GM23338 (cell line): ENCODE data around the gene UGGT2. TPM values are rescaled to one million over a fixed set of nuclear protein-coding genes. Genes with fewer than 3 reads are reported as not detected.

Source experiments
- ATAC-seq: fragments of 200-7000 bp; cut with Tn5 transposase; 3 replicates; pipeline ENCODE4 v1.9.1; 2020
- DNase-seq: peaks from one replicate; pipeline ENCODE4 v3.0.0-alpha.2; 2015; ENCODE audit warnings: low spot score
- H2AFZ ChIP-seq: fragments of 200-600 bp; sonication (generic); 2 replicates; pipeline ENCODE4 v1.8.0; 2016; ENCODE audit warnings: antibody characterized with exemption, mild to moderate bottlenecking, moderate library complexity
- H3F3A ChIP-seq: fragments of 200-600 bp; sonication (generic); replicated peaks from 2 replicates; pipeline ENCODE4 v1.8.0; 2017; ENCODE audit warnings: antibody characterized with exemption, mixed run types, low read depth
- H3K27ac ChIP-seq: fragments of 200-600 bp; sonication (generic); 2 replicates; pipeline ENCODE4 v1.6.1; 2016; ENCODE audit warnings: low read depth
- H3K27me3 ChIP-seq: fragments of 200-600 bp; sonication (generic); 2 replicates; pipeline ENCODE4 v1.8.0; 2016; ENCODE audit warnings: mild to moderate bottlenecking, mixed run types, moderate library complexity; ENCODE audit not compliant: insufficient read depth
- H3K36me3 ChIP-seq: fragments of 200-600 bp; sonication (generic); 2 replicates; pipeline ENCODE4 v1.8.0; 2016; ENCODE audit warnings: mild to moderate bottlenecking; ENCODE audit not compliant: insufficient read depth
- H3K4me1 ChIP-seq: fragments of 200-600 bp; sonication (generic); 2 replicates; pipeline ENCODE4 v1.8.0; 2016; ENCODE audit warnings: mild to moderate bottlenecking, moderate library complexity; ENCODE audit not compliant: insufficient read depth
- H3K4me2 ChIP-seq: fragments of 200-600 bp; sonication (generic); 2 replicates; pipeline ENCODE4 v1.7.1; 2017; ENCODE audit warnings: mixed run types
- H3K4me3 ChIP-seq: fragments of 200-600 bp; sonication (generic); 2 replicates; pipeline ENCODE4 v1.6.1; 2016; ENCODE audit warnings: mixed run types
- H3K79me2 ChIP-seq: fragments of 200-600 bp; sonication (generic); replicated peaks from 2 replicates; pipeline ENCODE4 v1.8.0; 2017; ENCODE audit warnings: mild to moderate bottlenecking; ENCODE audit not compliant: insufficient read depth
- H3K9me2 ChIP-seq: fragments of 200-600 bp; sonication (generic); 2 replicates; pipeline ENCODE4 v1.8.0; 2017; ENCODE audit not compliant: insufficient read depth
- H4K20me1 ChIP-seq: fragments of 200-600 bp; sonication (generic); replicated peaks from 2 replicates; pipeline ENCODE4 v1.8.0; 2017; ENCODE audit warnings: mild to moderate bottlenecking; ENCODE audit not compliant: insufficient read depth
- H3K27ac Mint-ChIP-seq: 2 replicates; pipeline ENCODE4 v1.8.0; 2020; ENCODE audit warnings: inconsistent platforms, mild to moderate bottlenecking, moderate library complexity, mixed read lengths
- H3K27me3 Mint-ChIP-seq: 3 replicates; pipeline ENCODE4 v1.8.0; 2022; ENCODE audit warnings: low read depth, mild to moderate bottlenecking, moderate library complexity, mixed read lengths, inconsistent platforms; ENCODE audit not compliant: insufficient read depth, poor library complexity
- H3K36me3 Mint-ChIP-seq: 3 replicates; pipeline ENCODE4 v1.8.0; 2021; ENCODE audit warnings: low read depth, mild to moderate bottlenecking, inconsistent platforms, moderate library complexity, mixed read lengths
- H3K4me1 Mint-ChIP-seq: 3 replicates; pipeline ENCODE4 v1.8.0; 2020; ENCODE audit warnings: mild to moderate bottlenecking, inconsistent platforms, mixed read lengths
- H3K4me3 Mint-ChIP-seq: 3 replicates; pipeline ENCODE4 v1.8.0; 2021; ENCODE audit warnings: moderate library complexity, mild to moderate bottlenecking, inconsistent platforms, mixed read lengths
- H3K9me3 Mint-ChIP-seq: 3 replicates; pipeline ENCODE4 v1.8.0; 2020; ENCODE audit warnings: moderate library complexity, mild to moderate bottlenecking, inconsistent platforms, mixed read lengths
- CREB1 ChIP-seq: fragments of 250-450 bp; sonication (Bioruptor Pico); IDR thresholded peaks from 2 replicates; pipeline ENCODE4 v1.5.0; 2020; ENCODE audit warnings: low read depth, mild to moderate bottlenecking, moderate library complexity
- CTCF ChIP-seq, 2 experiments: fragments of 200-600 bp in 1 of 2; sonication (generic) in 1 of 2; conservative IDR thresholded peaks; 2 replicates each; pipeline versions ENCODE4 v1.5.1 to v1.6.1; 2016 to 2017; ENCODE audit warnings: antibody characterized with exemption in 2 of 2, low read depth in 2 of 2, mild to moderate bottlenecking in 2 of 2, moderate library complexity in 1 of 2
- ETS1 ChIP-seq: IDR thresholded peaks from 2 replicates; pipeline ENCODE4 v1.6.1; 2016; ENCODE audit warnings: antibody characterized with exemption
- EZH2 ChIP-seq: fragments of 200-600 bp; sonication (generic); IDR thresholded peaks from one replicate; pipeline ENCODE4 v1.8.0; 2017; ENCODE audit warnings: antibody characterized with exemption, mild to moderate bottlenecking, low read depth; ENCODE audit not compliant: unreplicated experiment
- EZH2phosphoT487 ChIP-seq: fragments of 200-600 bp; sonication (generic); IDR thresholded peaks from one replicate; pipeline ENCODE4 v1.8.1; 2018; ENCODE audit warnings: antibody characterized with exemption; ENCODE audit not compliant: unreplicated experiment
- JUNB ChIP-seq: IDR thresholded peaks from one replicate; pipeline ENCODE4 v1.6.1; 2016; ENCODE audit warnings: antibody characterized with exemption; ENCODE audit not compliant: unreplicated experiment
- NANOG ChIP-seq: IDR thresholded peaks from 2 replicates; pipeline ENCODE4 v1.6.1; 2016; ENCODE audit warnings: antibody characterized with exemption, borderline replicate concordance
- POLR2AphosphoS5 ChIP-seq: IDR thresholded peaks from 2 replicates; pipeline ENCODE4 v1.6.1; 2016; ENCODE audit warnings: antibody characterized with exemption, low read depth
- REST ChIP-seq: IDR thresholded peaks from one replicate; pipeline ENCODE4 v1.6.1; 2018; ENCODE audit warnings: antibody characterized with exemption; ENCODE audit not compliant: unreplicated experiment
- STAT1 ChIP-seq: IDR thresholded peaks from one replicate; pipeline ENCODE4 v1.6.1; 2016; ENCODE audit warnings: antibody characterized with exemption; ENCODE audit not compliant: unreplicated experiment
- ZNF114 ChIP-seq: fragments of 250-450 bp; sonication (Bioruptor Pico); IDR thresholded peaks from 2 replicates; pipeline ENCODE4 v1.5.0; 2020; ENCODE audit warnings: mild to moderate bottlenecking, moderate library complexity
- ZNF331 ChIP-seq: fragments of 250-450 bp; sonication (Bioruptor Pico); IDR thresholded peaks from 2 replicates; pipeline ENCODE4 v1.5.0; 2020; ENCODE audit warnings: low read depth, mild to moderate bottlenecking, moderate library complexity
- ZNF462 ChIP-seq: fragments of 250-450 bp; sonication (Bioruptor Pico); IDR thresholded peaks from 2 replicates; pipeline ENCODE4 v1.5.0; 2020; ENCODE audit warnings: mild to moderate bottlenecking, moderate library complexity
- polyA plus RNA-seq: library from polyadenylated mRNA; unstranded; fragments of >200 nt; fragmentation: Nextera tagmentation; extraction: Ambion mirVana; gene quantifications from 2 replicates; pipeline ENCODE4 v1.2.1, GENCODE V29; 2016
- total RNA-seq: library from RNA; depleted of rRNA; stranded (reverse); fragments of >200 nt; shearing (Covaris generic); gene quantifications from 2 replicates; pipeline ENCODE4 v1.2.3, GENCODE V29; 2014

UGGT2 gene
- total and polyA plus RNA-seq, 2 experiments from 2014 or later = 44.0 to 60.5 TPM

- Histone ChIP-seq H3K9me2 (no peaks in the 10 kb centered on the region), H2AFZ (no peak overlapping the region), H3K4me2 (no peak overlapping the region), H3F3A (no peaks in the 10 kb centered on the region), H3K36me3 (peaks cover 8% of the 10 kb centered on the region; the same call in 1 of the 2 replicates), H3K4me1 (no peaks in the 10 kb centered on the region), H3K4me3 (no peak overlapping the region), H3K27me3 (no peaks in the 10 kb centered on the region), H3K27ac (no peak overlapping the region), H3K79me2 (no peaks in the 10 kb centered on the region), H4K20me1 (no peaks in the 10 kb centered on the region)
- no peak overlapping the region for H3K4me3 Mint-ChIP-seq
- H3K36me3 Mint-ChIP-seq = peaks cover 20% of the 10 kb centered on the region
- no peak for DNase-seq
- ATAC-seq = no peak
- H3K27me3 Mint-ChIP-seq = no peaks in the 10 kb centered on the region
- peaks cover 16% of the 10 kb centered on the region for H3K9me3 Mint-ChIP-seq
- TF ChIP-seq EZH2 (no peak), NANOG (no peak), POLR2AphosphoS5 (no peak), REST (no peak), ZNF331 (CRISPR knock-in tag) (no peak), JUNB (no peak), STAT1 (no peak), CREB1 (CRISPR knock-in tag) (no peak), ZNF462 (no peak), EZH2phosphoT487 (no peak), ZNF114 (no peak), CTCF (conservative IDR thresholded peaks at IDR 0.05; ENCODE audit: low read depth in 2 of 2) (no peak), ETS1 (no peak)
- H3K4me1 Mint-ChIP-seq = no peaks in the 10 kb centered on the region; the same call in 2 of the 3 replicates
- no peak overlapping the region for H3K27ac Mint-ChIP-seq
Measured at GRCh38 chr13:95784900-95785290, 268.3 kb downstream of the UGGT2 start.
